ENCODE measurements around the gene SREBF1.

SREBF1 gene

DNA sequence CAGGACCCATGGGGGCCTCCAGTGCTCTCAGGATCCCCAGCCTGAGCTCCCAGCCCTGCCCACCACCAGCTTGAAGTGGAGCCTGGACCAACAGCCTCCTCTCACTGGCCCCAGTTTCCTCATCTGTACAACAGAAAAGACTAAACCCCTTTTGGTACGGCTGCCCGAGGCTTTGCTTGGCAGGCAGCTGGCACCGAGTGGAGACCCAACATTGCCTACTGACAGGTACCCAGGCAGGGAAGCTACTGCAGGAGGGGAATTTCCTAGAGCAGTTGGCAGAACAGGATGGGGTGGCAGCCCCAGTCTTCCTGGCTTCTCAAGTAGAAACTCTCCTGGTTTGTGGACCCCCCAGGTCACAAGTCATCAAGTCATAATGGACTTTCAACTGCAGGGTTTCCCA, 14.2 kb downstream of the SREBF1 start:
- DNase-seq = no peak

DNA sequence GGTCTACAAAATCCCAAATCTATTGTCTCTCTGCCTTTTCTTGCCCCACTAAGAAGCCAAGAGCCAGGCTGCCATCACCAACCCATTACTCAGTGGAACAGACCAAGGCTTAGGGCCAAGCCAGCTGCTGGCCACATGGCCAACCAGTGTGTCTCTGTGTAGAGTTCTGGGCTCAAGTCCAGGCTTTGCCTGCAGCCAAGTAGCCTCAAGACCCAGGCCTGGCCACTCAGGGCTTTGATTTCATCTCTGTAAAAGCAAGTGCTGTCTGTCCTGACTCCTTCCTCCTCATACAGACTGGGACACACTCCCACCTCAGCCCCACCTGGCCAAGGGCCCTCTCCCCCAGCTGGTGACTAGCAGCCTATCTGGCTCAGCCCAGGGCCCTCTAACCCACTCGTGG, 14.6 kb downstream of the SREBF1 start:
- no peak for DNase-seq

DNA sequence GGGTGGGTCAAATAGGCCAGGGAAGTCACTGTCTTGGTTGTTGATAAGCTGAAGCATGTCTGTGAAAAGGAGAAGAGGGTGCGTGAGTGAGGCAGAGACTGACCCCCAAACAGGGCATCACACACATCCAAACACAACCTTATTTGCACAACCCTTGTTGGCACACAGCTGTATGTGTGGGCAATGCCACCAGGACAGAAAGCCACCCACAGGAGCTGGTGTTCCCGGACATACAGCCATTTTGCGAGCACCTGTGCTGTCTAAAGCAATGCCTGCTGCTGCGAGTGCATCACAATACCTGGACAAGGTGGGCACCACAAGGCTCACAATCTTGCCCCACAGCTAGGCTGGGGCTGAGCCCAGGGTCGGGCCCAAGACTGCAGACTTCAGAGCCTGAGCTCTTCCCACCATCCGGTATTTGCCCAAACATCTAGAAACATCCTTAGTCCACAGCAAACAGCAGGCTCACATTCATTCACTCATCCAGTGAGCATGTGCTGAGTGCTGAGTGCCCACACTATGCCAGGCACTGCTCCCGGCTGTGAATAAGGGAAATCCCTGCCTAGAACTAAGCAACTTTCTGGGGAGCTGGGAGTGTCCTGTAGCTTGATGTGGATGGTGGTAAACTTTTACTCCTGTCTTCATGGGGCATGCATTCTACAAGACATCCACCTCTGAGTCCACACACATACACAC, 16.2 kb downstream of the SREBF1 start:
- DNase-seq = no peak

DNA sequence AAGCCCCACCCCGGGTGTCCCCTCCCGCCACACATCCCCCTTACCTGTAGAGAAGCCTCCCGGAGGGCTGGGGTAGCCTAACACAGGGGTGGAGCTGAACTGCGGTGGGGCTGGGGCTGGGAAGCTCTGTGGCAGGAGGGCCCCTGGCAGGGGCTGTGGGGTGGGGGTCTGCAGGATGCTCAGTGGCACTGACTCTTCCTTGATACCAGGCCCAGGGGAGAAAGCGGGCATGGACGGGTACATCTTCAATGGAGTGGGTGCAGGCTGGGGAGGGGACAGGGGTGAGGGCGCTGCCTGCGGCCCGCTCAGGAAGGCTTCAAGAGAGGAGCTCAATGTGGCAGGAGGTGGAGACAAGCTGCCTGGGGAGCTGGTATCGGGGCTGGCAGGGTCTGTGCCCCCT, 16.7 kb downstream of the SREBF1 start:
- DNase-seq = no peak

DNA sequence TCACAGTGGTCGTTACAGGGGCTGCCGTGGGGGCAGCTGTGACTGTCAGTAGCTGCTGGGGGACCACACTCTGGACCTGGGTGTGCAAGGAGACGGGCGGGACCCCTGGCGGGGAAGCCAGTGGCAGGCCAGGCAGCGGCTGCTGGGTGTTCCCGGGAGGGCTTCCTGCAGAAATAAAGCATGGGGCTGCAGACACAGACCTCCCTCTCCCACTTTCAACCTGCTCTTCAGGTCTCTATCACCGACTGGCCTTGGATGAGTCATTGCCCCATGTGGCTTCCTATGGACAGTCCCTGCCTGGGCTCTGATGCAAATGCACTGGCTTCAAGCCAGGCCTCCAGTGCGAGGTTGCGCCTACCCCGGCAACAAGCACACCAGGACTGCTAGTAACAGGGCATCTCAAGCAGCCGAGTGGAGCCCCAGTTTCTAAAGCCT, 17.2 kb downstream of the SREBF1 start:
- DNase-seq = peak; percentile 32

DNA sequence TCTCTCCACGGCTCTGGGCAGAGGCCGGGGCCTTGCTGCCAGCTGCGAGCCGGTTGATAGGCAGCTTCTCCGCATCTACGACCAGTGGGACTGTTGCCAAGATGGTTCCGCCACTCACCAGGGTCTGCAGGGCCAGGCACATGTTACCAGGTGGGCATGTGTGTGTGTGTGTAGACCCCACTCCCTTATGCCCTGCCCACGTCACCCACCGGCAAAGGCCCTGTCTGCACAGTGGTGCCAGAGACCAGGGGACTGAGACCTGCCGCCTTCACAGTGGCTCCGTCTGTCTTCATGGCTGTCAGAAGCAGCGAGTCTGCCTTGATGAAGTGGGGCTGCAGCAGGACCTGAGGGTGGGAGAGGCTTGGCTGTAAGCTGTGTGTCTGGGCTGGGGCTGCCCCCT, 17.7 kb downstream of the SREBF1 start:
- DNase-seq = no peak

DNA sequence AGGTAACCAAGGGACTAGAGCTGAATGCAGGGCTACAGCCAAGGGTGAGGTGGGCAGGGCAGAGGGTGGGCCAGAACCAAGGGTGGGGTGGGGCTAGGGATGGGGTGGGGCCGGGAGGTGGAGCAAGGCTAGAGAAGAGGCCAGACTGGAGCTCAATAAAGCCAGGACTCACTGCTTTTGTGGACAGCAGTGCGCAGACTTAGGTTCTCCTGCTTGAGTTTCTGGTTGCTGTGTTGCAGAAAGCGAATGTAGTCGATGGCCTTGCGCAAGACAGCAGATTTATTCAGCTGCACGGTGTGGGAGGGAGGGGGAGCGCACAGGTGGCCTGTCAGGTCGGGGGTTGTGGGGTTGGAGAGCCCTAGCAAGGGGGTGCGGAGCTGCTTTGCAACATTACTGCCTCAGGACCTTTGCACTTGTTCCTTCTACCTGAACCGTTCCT, 18.7 kb downstream of the SREBF1 start:
- no peak for DNase-seq

DNA sequence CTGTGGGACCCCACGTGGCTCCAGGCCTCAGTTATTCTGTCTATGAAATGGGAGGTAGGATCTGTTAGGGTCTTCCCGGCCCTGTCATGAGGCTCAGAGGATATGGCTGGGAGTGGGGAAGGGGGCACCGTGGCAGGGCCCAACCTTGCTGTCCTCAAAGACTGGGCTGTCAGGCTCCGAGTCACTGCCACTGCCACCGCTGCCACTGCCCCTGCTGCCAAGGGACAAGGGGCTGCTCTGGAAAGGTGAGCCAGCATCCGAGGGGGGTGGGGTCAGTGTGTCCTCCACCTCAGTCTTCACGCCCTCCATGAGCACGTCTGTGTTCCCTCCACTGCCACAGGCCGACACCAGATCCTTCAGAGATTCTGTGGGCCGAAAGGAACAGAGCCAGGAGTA, 19.2 kb downstream of the SREBF1 start:
- no peak for DNase-seq

DNA sequence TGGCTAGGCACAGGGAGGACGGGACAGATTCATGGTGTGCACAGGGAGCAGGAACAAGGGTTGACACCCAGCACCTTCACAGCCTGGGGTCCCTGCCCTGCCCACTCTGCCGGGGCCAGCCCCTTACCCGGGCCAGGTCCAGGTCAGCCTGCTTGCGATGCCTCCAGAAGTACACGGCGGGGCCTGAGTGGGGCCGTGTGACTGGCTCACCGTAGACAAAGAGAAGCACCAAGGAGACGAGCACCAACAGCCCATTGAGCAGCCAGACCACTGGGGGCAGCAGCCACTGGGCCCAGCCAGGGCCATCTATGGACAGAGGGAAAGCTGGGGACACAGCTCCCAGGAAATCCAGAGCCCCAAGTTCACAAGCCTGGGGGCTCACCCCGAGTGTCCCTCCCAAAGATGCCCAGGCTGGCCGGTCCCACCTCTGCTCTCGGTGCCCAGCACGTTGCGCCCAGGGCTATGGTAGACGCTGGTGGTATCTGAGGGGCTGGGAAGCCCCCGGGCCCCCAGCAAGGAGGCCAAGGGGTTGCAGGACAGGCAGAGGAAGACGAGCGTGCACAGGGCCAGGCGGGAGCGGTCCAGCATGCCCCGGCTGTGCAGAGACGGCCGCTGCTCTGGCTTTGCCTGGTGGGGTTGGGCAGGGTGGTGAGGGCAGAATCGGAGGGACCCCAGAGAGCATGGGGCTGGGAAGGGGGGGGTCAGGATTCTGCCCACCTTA, 19.8 kb downstream of the SREBF1 start:
- DNase-seq = no peak

DNA sequence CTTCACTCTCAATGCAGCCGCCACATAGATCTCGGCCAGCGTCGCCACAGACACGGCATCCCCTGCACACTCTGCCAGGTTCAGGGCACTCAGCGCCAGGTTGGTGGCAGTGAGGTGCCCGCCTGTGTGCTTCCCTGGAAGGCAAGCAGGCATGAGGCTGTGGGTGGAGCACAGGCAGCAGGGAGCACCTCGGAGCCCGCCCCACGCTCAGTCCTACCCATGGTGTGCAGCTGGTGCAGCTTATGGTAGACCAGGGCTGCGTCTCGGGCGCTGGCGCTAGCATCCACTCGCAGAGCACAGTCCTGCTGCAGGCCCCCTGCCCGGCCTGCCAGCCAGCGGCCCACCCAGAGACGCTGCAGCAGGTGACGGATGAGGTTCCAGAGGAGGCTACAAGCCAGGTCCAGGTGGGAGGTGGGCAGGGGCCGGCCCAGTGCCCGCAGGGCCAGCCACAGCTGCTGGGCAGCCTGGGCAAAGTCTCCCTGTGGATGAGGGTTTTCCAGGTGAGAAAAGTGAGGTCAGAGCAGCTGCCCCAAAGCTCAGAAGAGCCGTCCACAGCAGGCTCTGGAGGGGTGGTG, 20.5 kb downstream of the SREBF1 start:
- DNase-seq = no peak

DNA sequence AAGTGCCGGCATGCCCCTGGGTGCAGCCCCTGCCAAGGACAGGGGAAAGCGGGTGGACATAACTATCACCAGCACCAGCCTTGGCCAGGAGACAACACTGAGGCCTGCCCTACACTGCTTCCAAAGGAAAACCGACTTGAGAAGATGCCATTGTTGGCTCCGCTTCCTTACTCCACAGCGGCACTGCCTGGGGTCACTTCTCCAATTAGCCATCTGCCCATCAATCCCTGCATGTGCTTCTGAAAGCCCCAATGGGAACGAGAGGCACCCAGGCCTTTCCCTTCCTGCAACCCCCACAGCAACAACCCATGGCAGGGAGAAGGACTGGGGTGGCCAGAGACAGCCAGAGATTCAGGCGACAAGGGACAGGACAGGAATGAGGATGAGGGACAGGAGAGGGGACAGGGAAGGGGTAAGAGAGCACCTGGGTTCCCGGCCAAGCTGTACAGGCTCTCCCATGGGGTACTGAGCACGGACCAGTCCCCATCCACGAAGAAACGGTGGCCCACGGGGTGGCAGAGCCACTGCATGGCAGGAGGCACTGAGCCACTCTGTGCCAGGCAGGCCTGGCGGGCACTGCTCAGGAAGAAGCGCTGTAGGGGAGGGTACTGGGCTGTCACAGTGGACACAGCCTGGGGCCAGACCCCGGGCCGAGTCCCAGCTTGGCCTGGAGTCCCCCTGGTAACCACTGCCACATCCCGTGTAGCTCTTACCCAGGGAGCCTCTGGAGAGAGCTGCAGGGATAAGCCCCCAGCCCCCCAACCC, 21.2 kb downstream of the SREBF1 start:
- no peak for DNase-seq

DNA sequence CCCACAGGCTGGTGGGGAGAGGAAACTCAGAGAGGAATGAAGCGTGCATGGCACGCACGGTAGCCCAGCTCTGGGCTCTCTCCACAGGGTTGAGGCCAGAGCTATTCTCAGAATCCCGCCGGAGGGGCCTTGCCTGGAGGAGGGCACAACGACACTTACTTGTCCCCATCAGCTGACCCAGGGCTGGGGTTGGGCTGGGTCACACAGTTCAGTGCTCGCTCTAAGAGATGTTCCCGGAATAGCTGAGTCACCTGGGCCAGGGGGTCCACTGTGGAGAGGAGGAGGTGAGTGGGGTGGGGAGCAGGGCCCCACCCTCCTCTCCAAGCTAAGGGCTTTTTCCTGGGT, 21.8 kb downstream of the SREBF1 start:
- no peak for DNase-seq

DNA sequence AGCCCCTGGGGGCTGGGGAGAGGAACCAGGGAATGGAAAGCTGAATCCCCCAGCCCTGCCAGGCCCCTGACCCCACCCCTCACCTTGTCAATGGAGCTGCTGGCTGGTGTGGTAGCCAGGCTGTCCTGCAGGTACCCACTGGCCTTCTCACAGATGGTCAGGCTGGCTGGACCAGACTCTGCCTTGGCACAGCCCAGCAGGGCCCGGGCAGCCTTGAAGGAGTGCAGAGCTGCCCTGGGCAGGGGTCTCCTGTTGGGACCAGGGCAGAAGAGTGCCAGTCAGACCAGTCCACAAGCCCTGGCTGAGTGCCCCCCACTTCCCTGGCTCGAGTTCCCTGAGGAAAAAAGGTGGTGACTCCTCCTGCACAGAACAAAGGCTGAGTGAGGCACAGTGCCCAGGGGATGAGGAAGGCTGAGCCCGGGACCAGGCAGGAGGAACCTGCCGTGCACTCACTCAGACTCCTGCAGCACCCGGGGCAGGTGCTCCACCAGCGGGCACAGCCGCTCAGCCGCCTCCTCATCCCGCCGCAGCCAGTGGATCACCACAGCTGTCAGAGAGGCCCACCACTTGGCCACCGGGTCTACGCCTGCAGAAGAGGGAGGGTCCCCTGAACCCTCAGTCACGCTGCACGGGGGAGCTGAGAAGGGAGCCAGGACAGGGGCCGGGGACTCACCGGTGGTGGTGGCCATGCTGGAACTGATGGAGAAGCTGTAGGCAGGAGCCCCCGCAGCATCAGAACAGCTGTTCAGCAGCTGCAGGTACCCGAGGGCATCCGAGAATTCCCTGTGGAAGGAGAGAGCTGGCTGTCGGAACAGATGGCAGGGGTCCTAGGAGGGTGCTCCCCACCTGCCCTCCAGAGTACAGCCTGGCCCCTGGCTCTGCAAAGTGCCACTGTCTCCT, 22.4 kb downstream of the SREBF1 start:
- no peak for DNase-seq

DNA sequence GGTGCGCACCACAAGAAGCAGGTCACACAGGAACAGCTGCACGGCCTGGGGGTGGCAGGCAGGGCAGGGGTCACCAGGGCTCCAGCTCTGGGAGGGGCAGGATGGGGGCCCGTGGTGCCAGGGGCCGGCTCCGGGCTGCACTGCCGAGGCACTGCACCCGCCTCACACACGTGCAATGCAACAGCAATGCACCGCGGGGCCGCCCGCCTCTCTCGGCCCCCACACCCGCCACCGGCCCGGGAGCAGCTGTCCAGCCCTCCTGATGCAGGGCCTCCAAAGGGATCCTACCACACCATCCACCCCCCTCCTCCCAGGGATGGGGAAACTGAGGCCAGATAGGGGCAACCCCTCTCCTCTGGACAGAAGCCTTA, 23.1 kb downstream of the SREBF1 start:
- DNase-seq = no peak

DNA sequence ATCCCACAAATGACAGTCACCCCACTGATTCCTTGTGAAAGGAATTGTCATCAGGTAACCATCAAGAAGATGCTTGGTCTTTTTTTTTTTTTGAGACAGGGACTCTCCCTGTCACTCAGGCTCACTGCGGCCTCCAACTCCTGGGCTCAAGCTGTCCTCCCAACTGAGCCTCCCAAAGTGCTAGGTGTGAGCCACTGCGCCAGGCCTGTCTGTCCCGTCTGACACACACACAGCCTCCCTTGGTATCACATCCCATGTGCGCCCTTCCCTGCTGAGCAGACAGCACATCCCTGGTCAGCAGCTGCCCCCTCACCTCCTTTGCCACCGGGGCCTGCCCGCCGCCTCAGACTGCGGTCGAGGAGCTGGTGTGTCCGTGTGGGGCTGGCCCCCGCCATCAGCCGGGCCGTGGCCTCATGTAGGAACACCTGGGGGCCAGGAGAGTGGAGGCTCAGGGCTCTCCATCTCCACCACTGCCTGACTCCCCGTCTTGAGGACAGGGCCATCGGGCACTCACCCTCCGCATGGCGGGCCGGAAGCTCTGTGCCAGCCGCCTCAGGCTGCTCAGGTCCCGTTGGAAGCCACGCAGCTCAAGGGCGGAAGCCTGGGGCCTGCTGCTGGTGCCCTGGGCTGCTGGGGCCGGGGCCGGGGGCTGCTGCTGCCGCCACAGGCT, 23.6 kb downstream of the SREBF1 start:
- DNase-seq = no peak

DNA sequence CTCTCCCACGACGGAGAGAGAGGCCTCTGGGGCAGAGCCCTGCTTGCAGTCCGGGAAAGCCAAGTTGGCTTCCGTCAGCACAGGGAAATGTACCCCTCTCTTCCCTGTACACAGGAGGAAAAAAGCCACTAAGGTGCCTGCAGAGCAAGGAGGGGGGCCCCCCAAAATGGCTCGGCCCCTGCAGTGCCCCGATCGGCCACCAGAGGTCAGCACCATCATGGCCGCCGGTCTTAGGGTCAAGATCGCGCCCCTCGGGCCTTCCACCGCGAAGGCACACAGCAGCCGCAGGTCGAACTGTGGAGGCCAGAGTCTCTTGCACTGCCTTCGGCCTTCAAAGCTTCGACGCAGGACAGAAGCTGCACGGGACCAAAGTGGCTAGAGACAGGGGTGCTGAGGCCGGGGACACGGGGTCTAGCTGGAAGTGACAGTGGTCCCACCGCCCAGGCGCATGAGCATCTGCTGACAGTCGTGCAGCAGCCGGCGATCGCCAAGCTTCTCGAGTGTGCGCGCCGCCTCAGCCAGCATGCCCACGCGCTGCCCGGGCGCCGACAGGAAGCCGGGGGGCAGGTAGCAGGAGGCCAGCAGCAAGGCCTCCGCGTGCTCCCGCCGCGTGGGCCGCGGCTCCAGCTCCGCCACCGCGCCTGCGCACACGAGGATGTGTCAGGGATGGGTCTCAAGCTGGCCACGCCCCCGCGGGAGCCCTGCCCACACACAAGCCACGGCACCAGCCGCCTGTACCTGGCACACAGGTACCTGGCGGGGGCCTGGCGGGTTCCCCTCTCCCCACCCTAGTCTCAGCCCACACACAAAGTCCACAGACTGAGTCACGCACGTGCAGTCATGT, 24.4 kb downstream of the SREBF1 start:
- no peak for DNase-seq

DNA sequence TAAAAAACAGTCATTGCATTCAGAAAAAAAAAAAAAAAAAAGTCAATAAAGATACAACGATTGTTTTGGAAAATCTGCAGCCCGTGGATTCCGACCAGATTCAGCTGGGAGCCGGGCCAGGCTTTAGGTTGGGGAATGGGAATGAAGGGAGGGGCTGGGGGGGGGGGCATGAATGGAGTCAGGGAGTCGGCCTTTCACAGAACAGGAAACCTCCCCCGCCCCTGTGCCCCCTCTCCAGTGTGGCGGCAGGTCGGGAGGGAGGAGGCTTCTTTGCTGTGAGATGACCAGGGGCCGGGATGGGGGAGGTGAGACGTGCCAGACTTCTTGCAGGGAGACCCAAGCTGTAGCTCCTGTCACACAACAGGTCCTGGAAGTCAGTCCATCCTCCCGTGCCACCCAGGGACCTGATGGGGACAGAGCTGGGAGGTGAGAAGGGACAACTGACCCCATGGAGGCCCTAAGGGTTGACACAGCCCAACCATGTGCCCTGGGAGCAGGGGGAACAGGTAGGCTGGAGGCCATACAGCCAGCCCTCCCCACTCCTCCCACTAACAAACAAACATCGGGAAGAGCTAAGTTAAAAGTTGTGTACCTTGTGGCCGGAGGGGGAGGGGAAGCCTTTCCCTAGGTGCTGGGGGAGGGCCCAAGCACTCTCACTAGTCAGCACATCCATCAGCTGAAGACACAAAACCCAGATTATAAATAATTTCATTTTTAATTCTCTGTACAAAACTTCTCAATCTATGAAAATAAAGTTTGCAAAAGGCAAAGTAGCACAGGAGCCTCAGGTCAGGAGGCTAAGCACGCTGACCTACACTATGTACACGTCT, 25.2 kb downstream of the SREBF1 start:
- DNase-seq = no peak

DNA sequence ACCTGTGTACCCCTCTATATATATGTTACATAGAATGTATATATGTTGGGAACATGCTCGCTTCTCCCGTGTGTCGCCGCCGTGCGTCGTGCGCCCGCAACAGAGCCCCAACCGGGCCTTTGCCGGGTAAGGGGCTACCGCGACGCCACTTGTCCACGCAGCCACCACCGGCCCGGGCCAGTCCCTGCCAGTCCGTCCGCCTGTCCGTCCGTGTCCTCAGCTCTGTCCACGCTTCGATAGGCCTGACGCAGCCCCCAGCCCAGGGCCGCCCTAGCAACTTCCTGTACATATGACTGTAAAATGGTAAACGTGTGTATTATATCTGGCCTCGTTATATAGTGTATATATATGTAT, 25.9 kb downstream of the SREBF1 start:
- DNase-seq = no peak

DNA sequence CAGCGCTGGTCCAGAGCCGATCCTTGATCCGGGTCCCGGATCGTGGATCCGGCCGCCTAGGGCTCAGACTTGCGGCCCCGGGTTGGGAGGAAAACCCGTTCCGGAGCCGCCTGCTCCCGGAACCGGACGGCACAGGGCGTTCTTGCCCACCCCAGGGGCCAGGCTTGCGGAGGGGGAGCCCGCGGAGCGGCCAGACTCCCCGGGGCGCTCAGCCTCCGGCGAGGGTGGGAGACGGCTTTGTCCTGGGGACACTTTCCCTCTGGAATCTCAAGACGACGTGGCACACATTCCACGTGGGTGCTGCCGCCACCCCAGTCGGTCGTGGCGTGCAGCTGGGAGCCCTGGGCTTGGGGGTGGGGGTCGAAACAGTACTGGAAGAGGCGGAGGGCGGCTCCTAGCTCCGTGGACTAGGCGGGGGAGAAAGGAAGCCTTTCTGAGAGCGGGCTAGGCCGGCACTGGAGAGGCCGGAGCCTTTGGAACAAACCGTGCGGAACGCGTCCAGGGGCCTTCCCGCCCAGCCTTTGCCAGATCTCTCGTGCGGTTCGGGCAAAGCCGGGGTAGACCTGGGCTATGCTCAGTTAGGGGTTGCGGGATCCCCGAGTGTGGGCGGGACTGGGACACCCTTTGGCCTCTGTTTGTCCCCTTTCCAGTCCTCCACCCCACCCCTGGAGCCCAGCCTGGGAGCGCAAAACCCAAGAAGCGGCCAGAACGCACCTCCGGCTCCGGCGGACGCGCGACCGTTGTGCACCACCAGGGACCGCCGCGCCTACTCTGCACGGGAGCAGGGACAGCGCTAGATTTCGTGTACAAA, 26.5 kb downstream of the SREBF1 start:
- no peak for DNase-seq

All from COR-L47 (cell line).